Muscle layer of duodenum (tissue), 2 donors: ENCODE results near the gene GNAL.

Experiments used
- H3K27ac ChIP-seq: one replicate; pipeline ENCODE4 v1.7.0; 2013; ENCODE audit warnings: mild to moderate bottlenecking, low read length
- H3K27me3 ChIP-seq: one replicate; pipeline ENCODE4 v1.7.0; 2013; ENCODE audit warnings: low read depth, mild to moderate bottlenecking, control low read depth, low read length
- H3K36me3 ChIP-seq, 2 donors: one replicate each; pipeline ENCODE4 v1.7.0; 2013; ENCODE audit warnings: low read length in 2 of 2, control low read depth in 1 of 2, mild to moderate bottlenecking in 1 of 2; ENCODE audit not compliant: insufficient read depth in 2 of 2, control insufficient read depth in 1 of 2
- H3K4me1 ChIP-seq, 2 donors: one replicate each; pipeline ENCODE4 v1.7.0; 2013; ENCODE audit warnings: low read length in 2 of 2, mild to moderate bottlenecking in 2 of 2, control low read depth in 1 of 2, moderate library complexity in 1 of 2; ENCODE audit not compliant: insufficient read depth in 2 of 2, control insufficient read depth in 1 of 2
- H3K4me3 ChIP-seq, 2 donors: one replicate each; pipeline ENCODE4 v1.7.0; 2013; ENCODE audit warnings: low read length in 2 of 2, low read depth in 1 of 2, mild to moderate bottlenecking in 1 of 2
- H3K9me3 ChIP-seq, 2 donors: one replicate each; pipeline ENCODE4 v1.7.0; 2013; ENCODE audit warnings: low read length in 2 of 2, control low read depth in 1 of 2, mild to moderate bottlenecking in 1 of 2; ENCODE audit not compliant: control insufficient read depth in 1 of 2
- donor health status: healthy.

The GNAL gene

GRCh38 chr18:11658989-11659388 lies 30.1 kb upstream of the GNAL start:
- peaks cover 0 to 9% of the 10 kb centered on the region in 2 donors for H3K4me1 ChIP-seq
- no peak overlapping the region for H3K27ac ChIP-seq
- no peaks in the 10 kb centered on the region for H3K9me3 ChIP-seq
- no peaks in the 10 kb centered on the region for H3K36me3 ChIP-seq
- peaks cover 6% of the 10 kb centered on the region for H3K27me3 ChIP-seq
- no peak overlapping the region for H3K4me3 ChIP-seq

DNA sequence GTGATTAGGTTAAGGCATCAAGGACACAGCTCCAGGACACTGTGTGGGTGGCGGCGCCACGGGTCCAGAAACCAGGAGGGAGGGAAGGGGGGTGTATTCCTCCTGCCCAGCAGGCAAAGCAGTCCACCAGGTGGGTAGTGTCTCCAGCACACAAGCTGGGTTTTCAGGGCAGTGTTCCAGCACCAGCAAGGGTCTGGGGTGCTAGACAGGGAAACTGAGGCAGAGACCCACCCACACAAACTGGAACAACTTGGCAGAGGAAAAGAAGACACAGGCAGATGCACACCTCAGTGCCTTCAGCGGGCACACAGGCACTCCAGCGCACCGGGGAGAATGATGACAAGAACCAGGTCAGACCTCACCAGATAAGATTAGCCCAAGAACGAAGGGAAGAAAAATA lies 28.4 kb upstream of the GNAL start:
- no peaks in the 10 kb centered on the region for H3K36me3 ChIP-seq
- no peaks in the 10 kb centered on the region for H3K9me3 ChIP-seq
- H3K27me3 ChIP-seq = no peaks in the 10 kb centered on the region
- H3K4me3 ChIP-seq = no peak overlapping the region
- H3K27ac ChIP-seq = no peak overlapping the region
- H3K4me1 ChIP-seq = peaks cover 0 to under 1% of the 10 kb centered on the region in 2 donors

- Histone ChIP-seq H3K9me3 (no peaks in the 10 kb centered on the region), H3K4me3 (no peak overlapping the region), H3K4me1 (no peaks in the 10 kb centered on the region), H3K27ac (no peak overlapping the region), H3K36me3 (no peaks in the 10 kb centered on the region), H3K27me3 (no peaks in the 10 kb centered on the region)
Measured at GRCh38 chr18:11661430-11661829, 27.6 kb upstream of the GNAL start.

DNA sequence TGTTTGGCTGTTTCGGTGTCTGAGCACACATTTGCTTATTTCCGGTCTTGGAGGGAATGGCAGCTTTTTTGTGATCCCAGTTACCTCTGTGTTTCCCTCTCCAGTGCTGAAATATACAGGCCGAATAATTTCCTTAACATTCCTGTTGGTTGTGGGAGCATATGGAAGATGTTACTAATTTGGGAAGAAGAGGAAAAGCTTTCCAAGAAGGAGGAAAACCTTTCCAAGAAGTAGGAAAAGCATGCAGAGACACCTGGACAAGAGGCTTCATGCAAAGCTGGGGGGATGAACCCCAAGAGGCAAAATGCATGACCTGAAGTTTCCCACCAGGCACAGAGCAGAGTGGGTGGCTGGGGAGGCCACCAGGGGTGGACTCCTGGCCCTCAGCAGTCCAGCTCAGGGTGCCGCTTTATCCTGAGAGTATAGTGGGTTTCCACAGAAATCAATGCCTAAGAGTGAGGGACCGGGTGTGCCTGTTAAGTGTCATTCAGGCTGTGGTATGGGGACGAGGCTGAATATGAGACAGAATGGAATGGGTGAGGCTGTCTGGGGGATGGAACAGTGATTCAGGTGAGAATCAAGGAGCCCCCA lies 25.5 kb upstream of the GNAL start:
- Histone ChIP-seq H3K4me1 (no peaks in the 10 kb centered on the region), H3K27ac (no peak overlapping the region), H3K4me3 (no peak overlapping the region), H3K9me3 (no peaks in the 10 kb centered on the region), H3K36me3 (no peaks in the 10 kb centered on the region), H3K27me3 (no peaks in the 10 kb centered on the region)

DNA sequence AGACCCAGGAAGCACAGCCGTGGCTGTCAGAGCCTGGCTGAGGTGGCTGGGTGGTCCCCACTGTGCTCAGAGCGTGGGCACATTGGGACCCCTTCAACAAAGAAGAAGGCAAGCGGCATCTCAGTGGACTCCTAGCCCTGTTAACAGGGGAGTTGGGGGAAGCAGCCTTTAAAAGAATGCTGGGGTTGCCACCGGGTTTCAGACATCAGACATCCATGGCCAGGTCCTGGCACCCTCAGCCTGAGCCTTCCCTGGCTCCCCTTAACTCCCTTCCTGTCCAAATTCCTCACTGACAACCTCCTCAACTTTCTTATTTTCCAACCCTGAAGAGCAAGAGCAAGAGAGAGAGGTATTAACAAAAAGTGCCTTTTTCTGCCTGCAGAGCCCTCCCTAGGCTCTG lies 24.8 kb upstream of the GNAL start:
- H3K4me3 ChIP-seq = no peak overlapping the region
- no peak overlapping the region for H3K27ac ChIP-seq
- no peaks in the 10 kb centered on the region for H3K9me3 ChIP-seq
- H3K27me3 ChIP-seq = no peaks in the 10 kb centered on the region
- no peaks in the 10 kb centered on the region for H3K36me3 ChIP-seq
- H3K4me1 ChIP-seq = no peaks in the 10 kb centered on the region

DNA sequence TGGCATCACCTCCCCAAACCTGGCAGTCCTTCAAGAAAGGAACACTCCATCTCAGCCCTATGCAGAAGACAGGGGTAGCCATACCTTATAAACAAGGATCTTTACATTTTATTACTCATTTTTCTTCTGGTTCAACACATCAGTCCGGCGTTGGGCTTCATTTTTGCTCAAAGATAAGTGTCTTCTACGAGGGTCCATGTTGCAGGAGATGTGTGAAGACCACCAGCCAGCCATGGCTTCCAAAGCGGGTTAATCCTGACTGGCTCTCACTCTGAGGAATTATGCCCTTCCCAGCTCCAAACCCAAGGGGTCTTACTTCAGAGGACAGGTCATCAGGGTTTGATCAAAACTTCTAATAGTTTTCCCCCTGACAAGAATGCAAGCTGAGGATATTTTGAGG lies 23.9 kb upstream of the GNAL start:
- H3K27ac ChIP-seq = no peak overlapping the region
- H3K36me3 ChIP-seq = no peaks in the 10 kb centered on the region
- H3K9me3 ChIP-seq = no peaks in the 10 kb centered on the region
- no peaks in the 10 kb centered on the region for H3K27me3 ChIP-seq
- no peaks in the 10 kb centered on the region for H3K4me1 ChIP-seq
- no peak overlapping the region for H3K4me3 ChIP-seq

DNA sequence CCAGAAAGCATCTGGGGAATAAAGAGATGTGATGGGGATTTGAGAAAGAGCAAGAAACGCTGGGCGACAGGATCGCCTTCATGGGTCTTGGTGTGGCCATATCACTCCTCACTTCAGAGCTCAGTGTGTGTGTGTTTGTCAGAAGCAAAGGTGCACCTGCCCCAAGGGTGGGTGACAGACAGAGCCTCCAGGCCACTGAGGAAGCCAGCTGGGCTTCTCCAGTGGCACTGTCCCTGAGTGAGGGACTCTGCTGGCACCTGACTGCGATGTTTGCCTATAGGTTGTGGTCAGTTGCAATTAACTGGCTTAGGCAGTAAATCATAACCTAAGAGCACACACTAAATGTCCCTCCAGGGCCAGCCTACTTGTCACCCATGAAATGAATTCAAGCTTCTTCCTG lies 23.5 kb upstream of the GNAL start:
- Histone ChIP-seq H3K27ac (no peak overlapping the region), H3K27me3 (no peaks in the 10 kb centered on the region), H3K9me3 (no peaks in the 10 kb centered on the region), H3K4me1 (no peaks in the 10 kb centered on the region), H3K36me3 (no peaks in the 10 kb centered on the region), H3K4me3 (no peak overlapping the region)

- no peaks in the 10 kb centered on the region for H3K9me3 ChIP-seq
- H3K4me1 ChIP-seq = no peaks in the 10 kb centered on the region
- H3K36me3 ChIP-seq = no peaks in the 10 kb centered on the region
- no peak overlapping the region for H3K4me3 ChIP-seq
- H3K27me3 ChIP-seq = no peaks in the 10 kb centered on the region
- no peak overlapping the region for H3K27ac ChIP-seq
Measured at GRCh38 chr18:11666176-11666575, 22.9 kb upstream of the GNAL start.

- Histone ChIP-seq H3K9me3 (no peaks in the 10 kb centered on the region), H3K36me3 (no peaks in the 10 kb centered on the region), H3K27ac (no peak overlapping the region), H3K4me3 (no peak overlapping the region), H3K4me1 (no peaks in the 10 kb centered on the region), H3K27me3 (no peaks in the 10 kb centered on the region)
Measured at GRCh38 chr18:11666831-11667230, 22.2 kb upstream of the GNAL start.

DNA sequence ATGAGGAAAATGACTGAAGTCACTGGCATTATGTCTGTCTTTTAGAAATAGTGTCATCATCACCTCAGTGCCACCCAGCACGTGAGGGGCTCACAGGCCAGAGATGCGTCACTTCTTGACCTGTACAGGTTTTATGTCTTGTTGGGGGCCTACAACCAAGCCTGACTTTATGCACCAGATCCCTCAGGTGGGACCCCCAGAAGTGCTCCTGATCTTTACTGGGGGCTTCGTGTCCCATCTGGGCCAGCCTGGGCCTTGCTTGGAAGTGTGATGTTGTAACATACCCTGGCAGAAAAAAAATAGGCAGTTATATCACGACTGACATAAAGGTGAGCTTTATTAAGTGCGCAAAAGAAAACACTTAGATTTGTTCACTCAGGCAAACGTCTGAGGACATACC lies 21.5 kb upstream of the GNAL start:
- H3K36me3 ChIP-seq = no peaks in the 10 kb centered on the region
- no peak overlapping the region for H3K27ac ChIP-seq
- H3K9me3 ChIP-seq = no peaks in the 10 kb centered on the region
- no peaks in the 10 kb centered on the region for H3K27me3 ChIP-seq
- H3K4me3 ChIP-seq = no peak overlapping the region
- H3K4me1 ChIP-seq = no peaks in the 10 kb centered on the region

DNA sequence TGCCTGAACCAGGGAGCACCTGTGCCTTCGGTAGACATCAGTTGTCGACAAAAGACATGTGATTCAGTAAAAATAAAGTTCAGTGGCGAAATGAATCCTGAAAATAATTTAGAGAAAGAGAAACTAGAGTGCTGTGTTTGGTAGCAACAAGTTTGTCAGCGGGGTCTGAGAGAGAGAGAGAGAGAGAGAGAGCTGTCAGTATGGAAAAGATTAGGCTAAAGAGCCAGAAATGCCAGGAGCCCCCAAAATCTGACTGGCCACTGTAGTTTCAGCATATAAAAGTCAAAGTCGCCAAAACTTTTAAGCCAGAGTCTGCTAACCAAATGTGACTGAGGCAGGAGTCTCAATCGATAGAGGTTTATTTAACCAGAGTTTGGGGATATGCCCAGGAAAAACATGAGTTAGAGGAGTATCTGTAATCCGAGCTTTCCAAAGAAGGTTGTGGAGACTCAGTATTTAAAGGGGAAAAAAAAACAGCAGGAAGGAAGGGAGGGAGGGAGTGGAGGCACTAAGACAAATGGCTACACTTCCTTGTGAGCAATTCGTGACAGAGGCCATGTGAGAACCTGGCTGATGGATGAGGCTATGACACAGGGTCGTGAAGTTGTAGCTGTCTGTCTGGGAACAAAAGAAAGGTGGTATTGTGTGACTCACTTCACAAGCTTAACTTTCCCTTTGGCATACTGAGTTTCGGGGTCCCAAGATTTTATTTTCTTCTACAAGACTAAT lies 20.5 kb upstream of the GNAL start:
- Histone ChIP-seq H3K4me1 (no peaks in the 10 kb centered on the region), H3K36me3 (no peaks in the 10 kb centered on the region), H3K4me3 (no peak overlapping the region), H3K27me3 (no peaks in the 10 kb centered on the region), H3K9me3 (no peaks in the 10 kb centered on the region), H3K27ac (no peak overlapping the region)
